ENCODE data around the gene TBC1D8. TPM values are rescaled to one million over a fixed set of nuclear protein-coding genes. Genes with fewer than 3 reads are reported as not detected.

The TBC1D8 gene
- total and polyA plus RNA-seq, 2 of the 13 experiments (the other 11 are each of a cell fraction or from before 2014, with no cell fraction given): 45.1 to 95.4 TPM

GRCh38 chr2:101149241-101150192, 1.7 kb downstream of the TBC1D8 start (continued):
- TF ChIP-seq HNF1A (IDR thresholded peaks at IDR 0.05; ENCODE audit: low read depth) (no peak), HNF1A (CRISPR knock-in tag; IDR thresholded peaks at IDR 0.05; ENCODE audit: borderline replicate concordance) (no peak), TFAP4 (IDR thresholded peaks at IDR 0.05; ENCODE audit: borderline replicate concordance, low read depth) (no peak; the same call in 1 of the 2 replicates), ZNF782 (CRISPR knock-in tag; IDR thresholded peaks at IDR 0.05; ENCODE audit: borderline replicate concordance) (peak; percentile 76; the same call in 1 of the 2 replicates), PBX3 (CRISPR knock-in tag; IDR thresholded peaks at IDR 0.05; ENCODE audit: borderline replicate concordance) (no peak), TRIM22 (IDR thresholded peaks at IDR 0.05) (no peak), ATRX (CRISPR knock-in tag; IDR thresholded peaks at IDR 0.05; ENCODE audit: borderline replicate concordance) (no peak), GMEB1 (CRISPR knock-in tag; IDR thresholded peaks at IDR 0.05; ENCODE audit: borderline replicate concordance) (no peak), TEAD3 (CRISPR knock-in tag; optimal IDR thresholded peaks at IDR 0.05; ENCODE audit: borderline replicate concordance) (peak; percentile 8), ZNF251 (CRISPR knock-in tag; IDR thresholded peaks at IDR 0.05) (no peak), CREB1 (IDR thresholded peaks at IDR 0.05) (no peak), CREB1 (CRISPR knock-in tag; IDR thresholded peaks at IDR 0.05) (no peak), PHF8 (CRISPR knock-in tag; IDR thresholded peaks at IDR 0.05) (peak; percentile 59), ZSCAN20 (CRISPR knock-in tag; IDR thresholded peaks at IDR 0.05; ENCODE audit: borderline replicate concordance) (no peak), ZNF629 (CRISPR knock-in tag; conservative IDR thresholded peaks at IDR 0.05) (no peak)

Data from HepG2 (cell line).